Measurements from ENCODE around the gene C19orf85.

Gene C19orf85

DNA sequence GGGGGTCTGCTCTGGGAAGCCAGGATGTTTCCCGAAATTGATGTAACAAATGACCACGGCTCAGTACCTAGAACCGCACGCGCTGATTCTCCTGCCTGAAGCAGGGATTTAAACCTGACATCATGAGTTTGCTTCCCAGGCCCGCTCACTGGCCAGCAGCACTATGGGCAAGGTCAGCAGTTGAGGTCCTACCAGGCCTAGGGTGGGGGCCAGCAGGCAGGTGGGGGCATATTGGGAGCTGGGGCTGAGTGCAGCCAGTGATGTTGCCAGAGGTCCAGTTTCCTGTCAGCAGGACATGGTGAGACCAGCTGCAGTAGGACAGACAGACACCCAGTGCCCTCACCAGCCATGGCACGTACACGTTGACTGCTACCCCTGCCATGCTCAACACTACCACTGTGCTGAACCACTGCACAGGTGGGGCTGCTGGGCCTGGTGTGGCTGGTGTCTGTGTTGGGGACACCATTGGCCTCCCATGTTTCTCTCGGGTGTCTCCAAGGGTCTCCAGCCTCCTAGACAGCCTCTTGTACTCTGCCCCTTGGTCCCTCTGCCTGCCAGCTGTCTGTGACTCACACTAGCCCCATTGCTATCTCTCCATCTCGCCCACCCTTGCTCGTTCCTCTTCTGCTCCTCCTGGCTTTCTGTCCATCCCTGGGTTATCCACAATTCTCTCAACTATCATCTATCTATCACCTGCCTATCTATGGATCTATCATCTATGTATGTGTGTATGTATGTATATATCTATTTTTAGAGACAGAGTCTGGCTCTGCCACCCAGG, 1.1 kb upstream of the C19orf85 start:
- ChIA-PET CTCF (interaction anchor here (0.6 to 5.1 kb wide), 7 partner anchors 12 to 516 kb away, joined by 3 to 152 read pairs (median 20); partner anchors contain the start of genes ZNF628, ZNF784 and ZNF865), POLR2A (no interaction called here)
- H3K27ac ChIP-seq (ENCODE audit: extremely low read depth, low read depth, low read length) = no peak overlapping the region
- no peak overlapping the region for H3K4me3 ChIP-seq (ENCODE audit: low read depth, low read length)
- peaks cover 2% of the 10 kb centered on the region for H3K4me1 ChIP-seq (ENCODE audit: control insufficient read depth, insufficient read depth, low read length)
- TF ChIP-seq ZNF157 (tag by site-specific recombination; IDR thresholded peaks at IDR 0.05) (peak; percentile 99), PATZ1 (tag by site-specific recombination; IDR thresholded peaks at IDR 0.05) (no peak)
- H3K9me3 ChIP-seq (ENCODE audit: control insufficient read depth, insufficient read depth, low read depth, low read length) = no peaks in the 10 kb centered on the region
- no peaks in the 10 kb centered on the region for H3K36me3 ChIP-seq (ENCODE audit: control insufficient read depth in 2 of 2, insufficient read depth in 1 of 2, low read length in 2 of 2)

- Histone ChIP-seq H3K9me3 (ENCODE audit: control insufficient read depth, insufficient read depth, low read depth, low read length) (no peaks in the 10 kb centered on the region), H3K27ac (ENCODE audit: extremely low read depth, low read depth, low read length) (no peak overlapping the region), H3K36me3 (ENCODE audit: control insufficient read depth in 2 of 2, insufficient read depth in 1 of 2, low read length in 2 of 2) (no peaks in the 10 kb centered on the region), H3K4me1 (ENCODE audit: control insufficient read depth, insufficient read depth, low read length) (peaks cover 12% of the 10 kb centered on the region), H3K4me3 (ENCODE audit: low read depth, low read length) (no peak overlapping the region)
- ChIA-PET POLR2A (no interaction called here), CTCF (no interaction called here)
- TF ChIP-seq ZNF654 (tag by site-specific recombination; IDR thresholded peaks at IDR 0.05; ENCODE audit: low read depth) (no peak), ZNF10 (tag by site-specific recombination; IDR thresholded peaks at IDR 0.05) (no peak), PRDM6 (tag by site-specific recombination; IDR thresholded peaks at IDR 0.05) (no peak), ZBTB8A (tag by site-specific recombination; IDR thresholded peaks at IDR 0.05) (no peak), ZNF214 (tag by site-specific recombination; IDR thresholded peaks at IDR 0.05; ENCODE audit: borderline replicate concordance) (no peak), ZNF26 (tag by site-specific recombination; IDR thresholded peaks at IDR 0.05) (no peak), ZNF580 (tag by site-specific recombination; IDR thresholded peaks at IDR 0.05) (no peak), ZBTB1 (tag by site-specific recombination; IDR thresholded peaks at IDR 0.05) (no peak), SP2 (tag by site-specific recombination; IDR thresholded peaks at IDR 0.05) (no peak)
Measured at GRCh38 chr19:55464039-55464661, 401 bp downstream of the C19orf85 start.

GRCh38 chr19:55463583-55464031, 944 bp downstream of the C19orf85 start:
- Histone ChIP-seq H3K9me3 (ENCODE audit: control insufficient read depth, insufficient read depth, low read depth, low read length) (no peaks in the 10 kb centered on the region), H3K4me1 (ENCODE audit: control insufficient read depth, insufficient read depth, low read length) (peaks cover 12% of the 10 kb centered on the region)
- CTCF ChIA-PET = no interaction called here

More at GRCh38 chr19:55463583-55464031, 944 bp downstream of the C19orf85 start:
- TF ChIP-seq ZNF658 (tag by site-specific recombination; IDR thresholded peaks at IDR 0.05) (no peak), ZNF202 (tag by site-specific recombination; IDR thresholded peaks at IDR 0.05; ENCODE audit: borderline replicate concordance) (no peak), ZNF112 (tag by site-specific recombination; IDR thresholded peaks at IDR 0.05) (no peak), ZBTB7A (tag by site-specific recombination; IDR thresholded peaks at IDR 0.05; ENCODE audit: low read depth) (no peak), ZNF10 (tag by site-specific recombination; IDR thresholded peaks at IDR 0.05) (no peak), OVOL3 (tag by site-specific recombination; IDR thresholded peaks at IDR 0.05) (no peak)
- TF ChIP-seq, protein P1, sequence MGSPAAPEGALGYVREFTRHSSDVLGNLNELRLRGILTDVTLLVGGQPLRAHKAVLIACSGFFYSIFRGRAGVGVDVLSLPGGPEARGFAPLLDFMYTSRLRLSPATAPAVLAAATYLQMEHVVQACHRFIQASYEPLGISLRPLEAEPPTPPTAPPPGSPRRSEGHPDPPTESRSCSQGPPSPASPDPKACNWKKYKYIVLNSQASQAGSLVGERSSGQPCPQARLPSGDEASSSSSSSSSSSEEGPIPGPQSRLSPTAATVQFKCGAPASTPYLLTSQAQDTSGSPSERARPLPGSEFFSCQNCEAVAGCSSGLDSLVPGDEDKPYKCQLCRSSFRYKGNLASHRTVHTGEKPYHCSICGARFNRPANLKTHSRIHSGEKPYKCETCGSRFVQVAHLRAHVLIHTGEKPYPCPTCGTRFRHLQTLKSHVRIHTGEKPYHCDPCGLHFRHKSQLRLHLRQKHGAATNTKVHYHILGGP (tag by site-specific recombination; IDR thresholded peaks at IDR 0.05) = no peak
- TF ChIP-seq, protein P2, sequence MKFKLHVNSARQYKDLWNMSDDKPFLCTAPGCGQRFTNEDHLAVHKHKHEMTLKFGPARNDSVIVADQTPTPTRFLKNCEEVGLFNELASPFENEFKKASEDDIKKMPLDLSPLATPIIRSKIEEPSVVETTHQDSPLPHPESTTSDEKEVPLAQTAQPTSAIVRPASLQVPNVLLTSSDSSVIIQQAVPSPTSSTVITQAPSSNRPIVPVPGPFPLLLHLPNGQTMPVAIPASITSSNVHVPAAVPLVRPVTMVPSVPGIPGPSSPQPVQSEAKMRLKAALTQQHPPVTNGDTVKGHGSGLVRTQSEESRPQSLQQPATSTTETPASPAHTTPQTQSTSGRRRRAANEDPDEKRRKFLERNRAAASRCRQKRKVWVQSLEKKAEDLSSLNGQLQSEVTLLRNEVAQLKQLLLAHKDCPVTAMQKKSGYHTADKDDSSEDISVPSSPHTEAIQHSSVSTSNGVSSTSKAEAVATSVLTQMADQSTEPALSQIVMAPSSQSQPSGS (tag by site-specific recombination; IDR thresholded peaks at IDR 0.05; ENCODE audit: low read depth) = no peak
- TF ChIP-seq, protein P3, sequence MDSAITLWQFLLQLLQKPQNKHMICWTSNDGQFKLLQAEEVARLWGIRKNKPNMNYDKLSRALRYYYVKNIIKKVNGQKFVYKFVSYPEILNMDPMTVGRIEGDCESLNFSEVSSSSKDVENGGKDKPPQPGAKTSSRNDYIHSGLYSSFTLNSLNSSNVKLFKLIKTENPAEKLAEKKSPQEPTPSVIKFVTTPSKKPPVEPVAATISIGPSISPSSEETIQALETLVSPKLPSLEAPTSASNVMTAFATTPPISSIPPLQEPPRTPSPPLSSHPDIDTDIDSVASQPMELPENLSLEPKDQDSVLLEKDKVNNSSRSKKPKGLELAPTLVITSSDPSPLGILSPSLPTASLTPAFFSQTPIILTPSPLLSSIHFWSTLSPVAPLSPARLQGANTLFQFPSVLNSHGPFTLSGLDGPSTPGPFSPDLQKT (IDR thresholded peaks at IDR 0.05; ENCODE audit: borderline replicate concordance, low read depth, low read length) = no peak
- Histone ChIP-seq H3K36me3 (ENCODE audit: control insufficient read depth in 2 of 2, insufficient read depth in 1 of 2, low read length in 2 of 2) (no peaks in the 10 kb centered on the region), H3K27ac (ENCODE audit: extremely low read depth, low read depth, low read length) (no peak overlapping the region), H3K4me3 (ENCODE audit: low read depth, low read length) (no peak overlapping the region)
- POLR2A ChIA-PET = interaction anchor here (1.2 kb wide), 1 partner anchor 13 kb away, joined by 5 read pairs; the partner anchor contains the start of gene ZNF628
